NCI-H1694 treated with DMSO at 0.1 percent for 48 hours (cell line): ENCODE results near the gene OSBPL5.

Experiments
- DNase-seq: peaks from one replicate; lab custom pipeline; 2025; lab: John Stamatoyannopoulos, UW

The OSBPL5 gene

GRCh38 chr11:3051196-3052108, 113.7 kb downstream of the OSBPL5 start:
- DNase-seq, result no peak

GRCh38 chr11:3050386-3051195, 114.5 kb downstream of the OSBPL5 start:
- DNase-seq, result no peak

- peak; percentile 31 for DNase-seq
These were observed 115.5 kb downstream of the OSBPL5 start for GRCh38 chr11:3049430-3050243.

GRCh38 chr11:3047637-3048036, 117.5 kb downstream of the OSBPL5 start:
- no peak for DNase-seq

- no peak for DNase-seq
These were observed 118.5 kb downstream of the OSBPL5 start for GRCh38 chr11:3046641-3047040.

GRCh38 chr11:3046190-3046589, 118.9 kb downstream of the OSBPL5 start:
- no peak for DNase-seq

GRCh38 chr11:3044915-3045314, 120.2 kb downstream of the OSBPL5 start:
- DNase-seq, result no peak

GRCh38 chr11:3044004-3044403, 121.1 kb downstream of the OSBPL5 start:
- DNase-seq, result no peak

- no peak for DNase-seq
These were observed 121.7 kb downstream of the OSBPL5 start for GRCh38 chr11:3043315-3043871.

- no peak for DNase-seq
These were observed 122.4 kb downstream of the OSBPL5 start for GRCh38 chr11:3042496-3043314.

GRCh38 chr11:3041699-3042441, 123.2 kb downstream of the OSBPL5 start:
- DNase-seq, result no peak

- DNase-seq, result no peak
These were observed 124.2 kb downstream of the OSBPL5 start for GRCh38 chr11:3040881-3041280.

GRCh38 chr11:3037945-3038271, 127.2 kb downstream of the OSBPL5 start:
- DNase-seq, result no peak
